Spleen (tissue), 11 donors: ENCODE data around the gene STK11IP. TPM values are rescaled to one million over a fixed set of nuclear protein-coding genes. Genes with fewer than 3 reads are reported as not detected.

Experiments used
- DNase-seq: peaks from one replicate; pipeline ENCODE4 v3.0.0-alpha.2; 2020
- H3K27ac ChIP-seq, 8 donors: fragments of 200-600 bp; sonication (generic) in 7 of 8; 1 replicate in 4 of 8; 2 replicates in 4 of 8; pipeline versions ENCODE4 v1.5.0 to v1.8.0; 2016 to 2021; ENCODE audit warnings: inconsistent platforms in 4 of 8, mild to moderate bottlenecking in 4 of 8, moderate library complexity in 1 of 8
- H3K27me3 ChIP-seq, 7 donors: fragments of 200-600 bp; sonication (generic) in 6 of 7; replicated peaks in 1 of 7; 1 replicate in 4 of 7; 2 replicates in 3 of 7; pipeline versions ENCODE4 v1.5.0 to v1.8.0; 2016 to 2021; ENCODE audit warnings: inconsistent platforms in 3 of 7, mild to moderate bottlenecking in 1 of 7
- H3K36me3 ChIP-seq, 6 donors: fragments of 200-600 bp; sonication (generic) in 5 of 6; 1 replicate in 4 of 6; 2 replicates in 2 of 6; pipeline versions ENCODE4 v1.5.0 to v1.8.0; 2016 to 2021; ENCODE audit warnings: inconsistent platforms in 2 of 6
- H3K4me1 ChIP-seq, 6 donors: fragments of 200-600 bp; sonication (generic) in 5 of 6; 1 replicate in 3 of 6; 2 replicates in 3 of 6; pipeline versions ENCODE4 v1.5.0 to v1.8.0; 2016 to 2021; ENCODE audit warnings: inconsistent platforms in 3 of 6
- H3K4me3 ChIP-seq, 8 donors: fragments of 200-600 bp; sonication (generic) in 7 of 8; 1 replicate in 4 of 8; 2 replicates in 4 of 8; pipeline versions ENCODE4 v1.5.0 to v1.8.0; 2016 to 2021; ENCODE audit warnings: inconsistent platforms in 4 of 8, mild to moderate bottlenecking in 4 of 8, moderate library complexity in 2 of 8
- H3K9me3 ChIP-seq, 8 donors: fragments of 200-600 bp; sonication (generic) in 7 of 8; 1 replicate in 4 of 8; 2 replicates in 4 of 8; pipeline versions ENCODE4 v1.5.0 to v1.8.0; 2016 to 2021; ENCODE audit warnings: inconsistent platforms in 4 of 8
- POLR2A ChIP-seq, 3 donors: fragments of 450-650 bp; IDR thresholded peaks; one replicate each; pipeline ENCODE4 v1.5.1; 2017; ENCODE audit warnings: antibody characterized with exemption in 3 of 3, mild to moderate bottlenecking in 1 of 3
- POLR2AphosphoS5 ChIP-seq, 3 donors: sonication (generic); formaldehyde crosslinking; IDR thresholded peaks; one replicate each; pipeline ENCODE4 v1.5.1; 2017; ENCODE audit warnings: antibody characterized with exemption in 3 of 3
- WGBS, 5 donors: extraction: QIAGEN DNeasy Blood & Tissue Kit in 3 of 5; methylation state at CpG; one replicate each; pipeline versions ENCODE4 v1.1.5 to v1.1.7; 2013 to 2018; 5-methylcytosine and 5-hydroxymethylcytosine counted together
- intact Hi-C: fragments of 100-400 bp; cut with DNase I; formaldehyde crosslinking; loops from one replicate; pipeline ENCODE4 v1.15.0; 2023; ENCODE audit warnings: low total_unique reads
- polyA plus RNA-seq, 3 donors: library from polyadenylated mRNA; stranded (reverse); fragments of 200-250 nt; gene quantifications; one replicate each; pipeline ENCODE4 v1.2.1, GENCODE V29; 2013
- total RNA-seq, 7 donors: library from RNA; depleted of rRNA in 3 of 7; stranded (reverse); fragments of >200 nt in 3 of 7; fragmentation: NEBNext Ultra II Directional in 4 of 7; extraction: Animal tissue kit (Norgen Biotek cat#: 25700) in 4 of 7; gene quantifications; one replicate each; pipeline versions ENCODE4 v1.1.0 to v1.2.1, GENCODE V29; 2016 to 2021
- TF ChIP-seq, protein P1 (sequence below), 11 experiments: fragments of 200-600 bp in 7 of 11; fragments of 450-650 bp in 4 of 11; sonication (generic) in 4 of 11; IDR thresholded peaks in 8 of 11; conservative IDR thresholded peaks in 3 of 11; 1 replicate in 7 of 11; 2 replicates in 4 of 11; pipeline versions ENCODE4 v1.4.0 to v1.8.0; 2016 to 2021; ENCODE audit warnings: antibody characterized with exemption in 11 of 11, inconsistent platforms in 4 of 11, mild to moderate bottlenecking in 1 of 11
- donor health status: healthy with polysubstance abuse.
- donor health status: DM: no; HTN: no; CAD: no; lungs with moderate emphysema.
- donor health status: DM: no; HTN: no; CAD: no.
- donor health status: Bipolar disorder and iron deficiency.
- donor health status: healthy.
- donor health status: DM: no; HTN: no; CAD: no.
- donor health status: DM: yes; HTN: yes; CAD: no.

The STK11IP gene
- total and polyA plus RNA-seq, 10 donors: 15.8 to 57.0 (median 36.5) TPM

DNA sequence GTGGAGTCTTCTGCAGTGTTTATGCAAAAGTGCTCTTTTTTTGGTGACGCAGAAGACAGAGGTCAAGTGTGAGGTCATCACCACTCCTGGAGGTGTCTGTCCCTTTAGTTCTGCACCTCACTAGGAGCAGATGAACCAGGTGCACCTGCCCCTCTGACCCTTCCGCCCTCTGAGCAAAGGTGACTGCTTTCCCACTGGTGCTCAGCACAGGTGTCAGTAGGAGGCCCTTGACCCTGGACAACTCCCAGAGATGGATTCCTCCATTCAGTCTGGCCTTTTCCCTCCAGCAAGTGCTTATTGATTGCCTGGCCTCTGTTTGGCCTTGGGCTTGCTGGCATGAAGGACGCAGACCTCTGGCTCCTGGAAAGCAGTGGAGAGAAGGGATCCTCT is 21.1 kb downstream of the STK11IP start:
- Histone ChIP-seq H3K4me3 (no peak overlapping the region), H3K27me3 (peaks cover 0 to 5% (median 0%) of the 10 kb centered on the region in 7 donors), H3K27ac (no peak overlapping the region), H3K4me1 (no peaks in the 10 kb centered on the region), H3K36me3 (peaks cover 0 to 33% (median 29%) of the 10 kb centered on the region in 6 donors), H3K9me3 (no peaks in the 10 kb centered on the region)
- 79 to 91% (median 83%) methylated on average over 2 to 3 of the region's 3 CpGs for WGBS, 5 donors
- TF ChIP-seq POLR2AphosphoS5 (IDR thresholded peaks at IDR 0.05) (no peak), POLR2A (IDR thresholded peaks at IDR 0.05) (no peak)
- TF ChIP-seq, protein P1, sequence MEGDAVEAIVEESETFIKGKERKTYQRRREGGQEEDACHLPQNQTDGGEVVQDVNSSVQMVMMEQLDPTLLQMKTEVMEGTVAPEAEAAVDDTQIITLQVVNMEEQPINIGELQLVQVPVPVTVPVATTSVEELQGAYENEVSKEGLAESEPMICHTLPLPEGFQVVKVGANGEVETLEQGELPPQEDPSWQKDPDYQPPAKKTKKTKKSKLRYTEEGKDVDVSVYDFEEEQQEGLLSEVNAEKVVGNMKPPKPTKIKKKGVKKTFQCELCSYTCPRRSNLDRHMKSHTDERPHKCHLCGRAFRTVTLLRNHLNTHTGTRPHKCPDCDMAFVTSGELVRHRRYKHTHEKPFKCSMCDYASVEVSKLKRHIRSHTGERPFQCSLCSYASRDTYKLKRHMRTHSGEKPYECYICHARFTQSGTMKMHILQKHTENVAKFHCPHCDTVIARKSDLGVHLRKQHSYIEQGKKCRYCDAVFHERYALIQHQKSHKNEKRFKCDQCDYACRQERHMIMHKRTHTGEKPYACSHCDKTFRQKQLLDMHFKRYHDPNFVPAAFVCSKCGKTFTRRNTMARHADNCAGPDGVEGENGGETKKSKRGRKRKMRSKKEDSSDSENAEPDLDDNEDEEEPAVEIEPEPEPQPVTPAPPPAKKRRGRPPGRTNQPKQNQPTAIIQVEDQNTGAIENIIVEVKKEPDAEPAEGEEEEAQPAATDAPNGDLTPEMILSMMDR (IDR thresholded peaks at IDR 0.05 in 8 of 11, conservative IDR thresholded peaks at IDR 0.05 in 3 of 11): no peak
- intact Hi-C loops: no loop called here
- no peak for DNase-seq

DNA sequence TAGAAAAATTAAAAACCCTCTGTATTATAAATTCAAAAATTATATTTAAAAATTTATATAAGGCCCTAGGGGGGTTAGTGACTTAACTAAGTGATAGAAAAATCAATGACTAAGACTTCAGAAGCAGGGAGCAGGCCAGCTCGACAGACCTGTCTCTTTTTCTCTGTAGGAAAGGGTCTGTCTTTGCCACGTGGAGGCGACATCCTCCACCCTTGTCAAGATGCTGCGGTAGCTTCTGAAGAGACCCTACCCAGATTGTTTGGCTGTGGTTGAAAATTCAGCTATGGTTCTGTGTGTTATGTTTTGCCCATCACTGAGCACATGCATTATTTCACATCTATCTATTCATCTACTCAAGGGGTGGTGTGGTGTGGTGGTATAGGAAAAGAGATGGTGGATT is 21.6 kb downstream of the STK11IP start:
- no peaks in the 10 kb centered on the region for H3K9me3 ChIP-seq
- no peaks in the 10 kb centered on the region for H3K4me1 ChIP-seq
- H3K27ac ChIP-seq: no peak overlapping the region
- WGBS, 5 donors: 69 to 84% (median 70%) methylated on average over 4 of the region's 4 CpGs
- peaks cover 0 to 6% (median 0%) of the 10 kb centered on the region in 7 donors for H3K27me3 ChIP-seq
- H3K36me3 ChIP-seq: peaks cover 0 to 28% (median 24%) of the 10 kb centered on the region in 6 donors
- H3K4me3 ChIP-seq: no peak overlapping the region
- no peak for DNase-seq
- intact Hi-C loops: no loop called here
- TF ChIP-seq, protein P1 (IDR thresholded peaks at IDR 0.05 in 8 of 11, conservative IDR thresholded peaks at IDR 0.05 in 3 of 11): no peak
- no peak for TF ChIP-seq POLR2AphosphoS5 (IDR thresholded peaks at IDR 0.05)
- no peak for TF ChIP-seq POLR2A (IDR thresholded peaks at IDR 0.05)

GRCh38 chr2:219620546-219620945 is 22.9 kb downstream of the STK11IP start:
- intact Hi-C loops: no loop called here
- Histone ChIP-seq H3K36me3 (peaks cover 0 to 14% (median 11%) of the 10 kb centered on the region in 6 donors), H3K27ac (no peak overlapping the region), H3K27me3 (peaks cover 0 to 9% (median 0%) of the 10 kb centered on the region in 7 donors), H3K9me3 (no peaks in the 10 kb centered on the region), H3K4me1 (no peaks in the 10 kb centered on the region), H3K4me3 (no peak overlapping the region)
- WGBS, 5 donors: 79 to 93% (median 85%) methylated on average over 6 of the region's 6 CpGs
- no peak for DNase-seq
- TF ChIP-seq POLR2A (IDR thresholded peaks at IDR 0.05) (no peak), POLR2AphosphoS5 (IDR thresholded peaks at IDR 0.05) (no peak)
- TF ChIP-seq, protein P1 (IDR thresholded peaks at IDR 0.05 in 8 of 11, conservative IDR thresholded peaks at IDR 0.05 in 3 of 11): no peak

DNA sequence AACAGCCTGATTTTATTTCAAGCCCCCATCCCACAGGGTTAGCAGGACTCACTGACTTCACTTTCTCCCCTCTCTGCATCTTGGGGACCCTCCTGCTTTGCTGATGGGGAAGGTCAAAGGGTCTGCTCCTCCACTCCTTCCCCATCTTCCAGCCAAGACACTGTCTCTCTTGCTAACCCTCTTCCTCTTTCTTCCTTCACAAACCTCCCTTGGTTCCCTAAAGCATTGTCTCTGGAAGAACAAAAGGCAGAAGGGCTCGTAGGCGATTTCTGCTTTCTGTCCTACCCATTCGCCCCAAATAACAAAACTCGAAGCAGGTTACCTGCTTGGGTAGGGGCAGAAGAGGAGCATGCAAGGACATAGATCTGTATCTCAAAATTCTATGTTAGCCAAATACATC is 24.3 kb downstream of the STK11IP start:
- H3K27ac ChIP-seq: no peak overlapping the region
- TF ChIP-seq, protein P1 (IDR thresholded peaks at IDR 0.05 in 8 of 11, conservative IDR thresholded peaks at IDR 0.05 in 3 of 11): no peak
- no peak for TF ChIP-seq POLR2AphosphoS5 (IDR thresholded peaks at IDR 0.05)
- TF ChIP-seq POLR2A (IDR thresholded peaks at IDR 0.05): no peak
- H3K4me3 ChIP-seq: no peak overlapping the region
- H3K4me1 ChIP-seq: peaks cover 0 to under 1% (median under 1%) of the 10 kb centered on the region in 6 donors
- WGBS, 5 donors: 64 to 73% (median 68%) methylated on average over 4 of the region's 4 CpGs
- H3K9me3 ChIP-seq: no peaks in the 10 kb centered on the region
- DNase-seq: no peak
- peaks cover 0 to under 1% (median 0%) of the 10 kb centered on the region in 6 donors for H3K36me3 ChIP-seq
- intact Hi-C loops: no loop called here
- peaks cover 0 to 20% (median 1%) of the 10 kb centered on the region in 7 donors for H3K27me3 ChIP-seq
